ENCODE measurements around the gene SLC35F1.
"Not testable (repeated sequence)": the region's sequence is repeated elsewhere in the genome, so short reads cannot be mapped to it uniquely, and the experiment has no call there.

The SLC35F1 gene

GRCh38 chr6:117906958-117907600 is at the start of gene SLC35F1:
Gene SLC35F1 (plus strand): TSS chr6:117907264.
- peak within 1 kb of the TSS; percentile 63 for H3K4me3 Mint-ChIP-seq
- peaks cover 6% of the 10 kb centered on the region for H3K4me1 Mint-ChIP-seq
- H3K36me3 Mint-ChIP-seq (ENCODE audit: insufficient read depth): no peaks in the 10 kb centered on the region
- H3K27me3 Mint-ChIP-seq: peaks cover 67% of the 10 kb centered on the region
- no peak for DNase-seq (ENCODE audit: low spot score in 2 of 2)
- ATAC-seq (replicated peaks; ENCODE audit: extremely low read depth, poor library complexity, severe bottlenecking): peak; percentile 36
- no peak within 1 kb of the TSS for H3K27ac Mint-ChIP-seq (ENCODE audit: low read depth)
- H3K9me3 Mint-ChIP-seq: no peaks in the 10 kb centered on the region

- not testable (repeated sequence) for ATAC-seq (replicated peaks; ENCODE audit: extremely low read depth, poor library complexity, severe bottlenecking); H3K9me3 Mint-ChIP-seq; H3K27ac Mint-ChIP-seq (ENCODE audit: low read depth); DNase-seq (ENCODE audit: low spot score in 2 of 2); H3K4me3 Mint-ChIP-seq; H3K36me3 Mint-ChIP-seq (ENCODE audit: insufficient read depth); H3K4me1 Mint-ChIP-seq
- H3K27me3 Mint-ChIP-seq: peaks cover 20% of the 10 kb centered on the region
These were observed 48.5 kb upstream of the SLC35F1 start for GRCh38 chr6:117858601-117859000.

DNA sequence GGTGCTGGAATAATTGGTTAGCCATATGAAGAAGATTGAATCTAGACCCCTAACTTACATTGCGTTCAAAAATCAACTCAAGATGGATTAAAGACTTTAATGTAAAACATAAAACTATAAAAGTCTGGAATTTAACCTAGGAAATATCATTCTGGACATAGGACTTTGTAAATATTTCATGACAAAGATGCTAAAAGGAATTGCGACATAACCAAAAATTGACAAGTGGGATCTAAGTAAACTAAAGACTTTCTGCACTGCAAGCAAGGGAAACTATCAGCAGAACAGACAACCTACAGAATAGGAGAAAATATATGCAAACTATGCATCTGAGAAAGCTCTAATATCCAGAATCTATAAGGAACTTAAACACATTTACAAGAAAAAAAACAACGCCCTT is 45.5 kb upstream of the SLC35F1 start:
- Mint-ChIP-seq H3K9me3 (no peaks in the 10 kb centered on the region), H3K27ac (ENCODE audit: low read depth) (no peak overlapping the region), H3K27me3 (peaks cover 10% of the 10 kb centered on the region), H3K36me3 (ENCODE audit: insufficient read depth) (no peaks in the 10 kb centered on the region), H3K4me1 (no peaks in the 10 kb centered on the region), H3K4me3 (no peak overlapping the region)
- no peak for ATAC-seq (replicated peaks; ENCODE audit: extremely low read depth, poor library complexity, severe bottlenecking)
- no peak for DNase-seq (ENCODE audit: low spot score in 2 of 2)

DNA sequence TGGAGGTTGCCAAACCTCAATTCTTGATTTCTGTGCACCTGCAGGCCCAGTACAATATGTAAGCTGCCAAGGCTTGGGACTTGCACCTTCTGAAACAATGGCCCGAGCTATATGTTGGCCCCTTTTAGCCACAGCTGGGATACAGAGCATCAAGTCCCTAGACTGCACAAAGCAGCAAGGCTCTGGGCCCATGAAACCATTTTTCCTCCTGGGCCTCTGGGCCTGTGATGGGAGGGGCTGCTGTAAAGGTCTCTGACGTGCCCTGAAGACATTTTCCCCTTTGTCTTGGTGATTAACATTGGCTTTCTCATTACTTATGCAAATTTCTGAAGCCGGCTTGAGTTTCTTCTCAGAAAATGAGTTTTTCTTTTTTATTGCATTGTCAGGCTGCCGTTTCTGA is 40.5 kb upstream of the SLC35F1 start:
- no peak overlapping the region for H3K27ac Mint-ChIP-seq (ENCODE audit: low read depth)
- no peaks in the 10 kb centered on the region for H3K36me3 Mint-ChIP-seq (ENCODE audit: insufficient read depth)
- no peaks in the 10 kb centered on the region for H3K9me3 Mint-ChIP-seq
- peaks cover 10% of the 10 kb centered on the region for H3K27me3 Mint-ChIP-seq
- H3K4me1 Mint-ChIP-seq: no peaks in the 10 kb centered on the region
- H3K4me3 Mint-ChIP-seq: no peak overlapping the region
- ATAC-seq (replicated peaks; ENCODE audit: extremely low read depth, poor library complexity, severe bottlenecking) (no peak), DNase-seq (ENCODE audit: low spot score in 2 of 2) (no peak)

DNA sequence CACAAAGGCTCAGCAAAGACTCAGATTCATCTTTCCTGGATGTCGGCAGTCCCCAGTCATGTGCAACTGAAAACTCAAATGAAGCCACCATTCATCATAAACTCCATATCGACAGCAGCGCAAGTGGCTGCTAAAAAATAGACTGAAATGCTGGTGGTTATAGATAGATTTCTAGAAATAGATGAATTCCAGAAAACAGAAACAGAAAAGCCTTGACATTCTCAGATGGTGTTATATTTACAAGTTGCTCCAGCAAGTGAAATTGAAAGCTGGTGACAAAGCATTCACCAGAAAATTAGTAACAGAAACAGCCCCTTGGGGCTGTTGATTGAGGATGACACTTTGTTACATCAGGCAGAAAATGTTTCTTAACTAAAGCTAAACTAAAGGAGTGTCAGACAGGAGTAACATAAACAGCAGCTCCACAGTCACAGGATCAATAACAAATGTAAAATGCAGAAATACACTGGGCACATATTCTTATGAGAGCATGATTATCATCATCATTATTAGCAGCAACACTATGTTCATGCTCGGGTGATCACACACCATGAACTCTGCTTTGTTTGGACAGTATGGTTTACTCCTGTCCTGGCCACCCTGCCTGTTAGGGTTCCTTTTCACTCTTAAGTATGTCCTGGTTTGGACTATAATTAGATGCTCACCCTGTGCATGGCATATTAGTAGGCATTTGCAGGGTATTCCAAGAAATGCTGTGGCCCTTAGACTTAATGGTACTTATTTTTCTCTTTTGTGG is 36.4 kb upstream of the SLC35F1 start:
- no peak for ATAC-seq (replicated peaks; ENCODE audit: extremely low read depth, poor library complexity, severe bottlenecking)
- H3K27ac Mint-ChIP-seq (ENCODE audit: low read depth): no peak overlapping the region
- no peak overlapping the region for H3K4me3 Mint-ChIP-seq
- H3K4me1 Mint-ChIP-seq: no peaks in the 10 kb centered on the region
- no peaks in the 10 kb centered on the region for H3K9me3 Mint-ChIP-seq
- H3K36me3 Mint-ChIP-seq (ENCODE audit: insufficient read depth): no peaks in the 10 kb centered on the region
- H3K27me3 Mint-ChIP-seq: peaks cover 10% of the 10 kb centered on the region
- no peak for DNase-seq (ENCODE audit: low spot score in 2 of 2)

DNA sequence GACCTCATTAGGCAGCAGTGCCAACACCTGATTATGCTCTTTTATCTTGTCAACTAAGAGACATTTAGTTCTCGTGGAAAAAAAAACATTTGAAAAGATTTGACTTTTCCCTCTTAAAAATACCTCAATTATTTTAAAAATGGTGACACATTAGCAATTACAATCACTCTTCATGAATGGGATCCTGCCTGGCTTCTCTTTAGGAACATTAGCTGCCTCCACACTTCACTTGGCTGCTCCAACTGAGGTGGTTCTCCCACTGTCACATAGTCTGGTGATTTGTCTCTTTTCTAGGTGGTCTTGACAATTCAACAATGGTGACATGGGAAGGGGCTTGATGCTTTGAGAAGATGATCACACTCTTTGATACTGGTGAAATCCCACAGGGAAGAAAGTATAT is 26.2 kb upstream of the SLC35F1 start:
- ATAC-seq (replicated peaks; ENCODE audit: extremely low read depth, poor library complexity, severe bottlenecking) (no peak), DNase-seq (ENCODE audit: low spot score in 2 of 2) (no peak)
- H3K36me3 Mint-ChIP-seq (ENCODE audit: insufficient read depth): no peaks in the 10 kb centered on the region
- H3K27me3 Mint-ChIP-seq: peaks cover 23% of the 10 kb centered on the region
- H3K4me1 Mint-ChIP-seq: no peaks in the 10 kb centered on the region
- no peak overlapping the region for H3K27ac Mint-ChIP-seq (ENCODE audit: low read depth)
- no peaks in the 10 kb centered on the region for H3K9me3 Mint-ChIP-seq
- no peak overlapping the region for H3K4me3 Mint-ChIP-seq

DNA sequence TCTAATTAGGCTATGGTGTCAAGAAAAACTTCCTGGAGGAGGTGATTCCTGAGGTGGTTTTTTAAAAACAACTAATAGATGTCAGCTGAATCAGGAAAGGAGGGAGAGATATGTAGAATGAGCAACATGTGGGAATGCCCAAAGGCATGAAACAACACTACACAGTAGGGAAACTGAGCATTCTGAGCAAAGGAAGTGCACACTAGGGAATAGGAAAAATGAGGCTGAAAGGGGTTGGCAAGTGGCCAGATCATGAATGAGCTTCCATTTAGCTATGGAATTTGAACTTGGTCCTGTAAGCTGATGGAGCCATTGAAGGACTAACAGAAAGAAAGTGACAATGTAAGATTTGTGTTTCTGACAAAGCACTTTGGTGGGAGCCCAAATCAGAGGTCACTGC is 16.9 kb upstream of the SLC35F1 start:
- Mint-ChIP-seq H3K4me3 (no peak overlapping the region), H3K9me3 (no peaks in the 10 kb centered on the region), H3K4me1 (no peaks in the 10 kb centered on the region), H3K27me3 (peaks cover 23% of the 10 kb centered on the region), H3K27ac (ENCODE audit: low read depth) (no peak overlapping the region), H3K36me3 (ENCODE audit: insufficient read depth) (no peaks in the 10 kb centered on the region)
- DNase-seq (ENCODE audit: low spot score in 2 of 2) (no peak), ATAC-seq (replicated peaks; ENCODE audit: extremely low read depth, poor library complexity, severe bottlenecking) (no peak)

- no peak for DNase-seq (ENCODE audit: low spot score in 2 of 2)
- Mint-ChIP-seq H3K36me3 (ENCODE audit: insufficient read depth) (no peaks in the 10 kb centered on the region), H3K27ac (ENCODE audit: low read depth) (no peak overlapping the region), H3K4me3 (peak overlapping the region; percentile 63), H3K27me3 (peaks cover 67% of the 10 kb centered on the region), H3K4me1 (peaks cover 6% of the 10 kb centered on the region), H3K9me3 (no peaks in the 10 kb centered on the region)
- no peak for ATAC-seq (replicated peaks; ENCODE audit: extremely low read depth, poor library complexity, severe bottlenecking)
These were observed 532 bp upstream of the SLC35F1 start for GRCh38 chr6:117906507-117906957.

DNA sequence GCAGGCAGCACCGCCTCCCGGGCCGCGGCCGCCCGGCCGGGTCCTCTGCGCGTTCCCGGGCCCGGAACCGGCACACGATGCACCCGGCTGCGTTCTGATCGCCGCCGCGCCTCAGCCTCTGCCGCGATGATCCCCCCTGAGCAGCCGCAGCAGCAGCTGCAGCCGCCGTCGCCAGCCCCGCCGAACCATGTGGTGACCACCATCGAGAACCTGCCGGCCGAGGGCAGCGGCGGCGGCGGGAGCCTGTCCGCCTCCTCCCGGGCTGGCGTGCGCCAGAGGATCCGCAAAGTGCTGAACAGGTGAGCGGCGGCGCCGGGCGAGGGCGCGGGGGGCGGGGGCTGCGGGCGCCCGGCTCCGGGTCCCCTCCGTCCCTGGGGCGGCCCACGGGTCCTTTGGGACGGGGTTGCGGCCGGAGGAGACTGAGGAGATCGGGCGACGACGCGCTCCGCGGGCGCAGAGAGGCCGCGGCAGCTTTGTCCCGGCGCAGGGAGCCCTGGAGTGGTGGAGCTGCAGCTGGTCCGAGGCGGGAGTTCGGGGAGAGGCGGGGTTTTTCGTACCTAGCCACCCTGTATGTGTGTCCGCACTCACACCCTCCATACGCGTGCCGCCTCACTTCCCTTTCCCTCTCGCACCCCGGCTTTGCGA is 659 bp downstream of the SLC35F1 start:
- Mint-ChIP-seq H3K27me3 (peaks cover 67% of the 10 kb centered on the region), H3K9me3 (no peaks in the 10 kb centered on the region), H3K4me3 (peak overlapping the region; percentile 63), H3K27ac (ENCODE audit: low read depth) (no peak overlapping the region), H3K36me3 (ENCODE audit: insufficient read depth) (no peaks in the 10 kb centered on the region), H3K4me1 (peaks cover 6% of the 10 kb centered on the region)
- no peak for DNase-seq (ENCODE audit: low spot score in 2 of 2)
- ATAC-seq (replicated peaks; ENCODE audit: extremely low read depth, poor library complexity, severe bottlenecking): peak; percentile 24

- peaks cover 64% of the 10 kb centered on the region for H3K27me3 Mint-ChIP-seq
- H3K4me1 Mint-ChIP-seq: peaks cover 6% of the 10 kb centered on the region
- no peaks in the 10 kb centered on the region for H3K9me3 Mint-ChIP-seq
- ATAC-seq (replicated peaks; ENCODE audit: extremely low read depth, poor library complexity, severe bottlenecking) (no peak), DNase-seq (ENCODE audit: low spot score in 2 of 2) (no peak)
- H3K4me3 Mint-ChIP-seq: peak overlapping the region; percentile 68
- no peaks in the 10 kb centered on the region for H3K36me3 Mint-ChIP-seq (ENCODE audit: insufficient read depth)
- no peak overlapping the region for H3K27ac Mint-ChIP-seq (ENCODE audit: low read depth)
These were observed 1.4 kb downstream of the SLC35F1 start for GRCh38 chr6:117908246-117909068.

GRCh38 chr6:117909638-117910037 is 2.6 kb downstream of the SLC35F1 start:
- Mint-ChIP-seq H3K27ac (ENCODE audit: low read depth) (no peak overlapping the region), H3K4me1 (peaks cover 6% of the 10 kb centered on the region), H3K9me3 (no peaks in the 10 kb centered on the region), H3K4me3 (no peak overlapping the region), H3K36me3 (ENCODE audit: insufficient read depth) (no peaks in the 10 kb centered on the region), H3K27me3 (peaks cover 53% of the 10 kb centered on the region)
- ATAC-seq (replicated peaks; ENCODE audit: extremely low read depth, poor library complexity, severe bottlenecking) (no peak), DNase-seq (ENCODE audit: low spot score in 2 of 2) (no peak)

- Mint-ChIP-seq H3K27ac (ENCODE audit: low read depth) (no peak overlapping the region), H3K27me3 (peaks cover 43% of the 10 kb centered on the region), H3K9me3 (no peaks in the 10 kb centered on the region), H3K36me3 (ENCODE audit: insufficient read depth) (no peaks in the 10 kb centered on the region), H3K4me3 (no peak overlapping the region), H3K4me1 (peaks cover 6% of the 10 kb centered on the region)
- DNase-seq (ENCODE audit: low spot score in 2 of 2): no peak
- no peak for ATAC-seq (replicated peaks; ENCODE audit: extremely low read depth, poor library complexity, severe bottlenecking)
These were observed 3.5 kb downstream of the SLC35F1 start for GRCh38 chr6:117910549-117910948.
